BE2C (cell line): ENCODE data around the gene HAX1. TPM values are rescaled to one million over a fixed set of nuclear protein-coding genes. Genes with fewer than 3 reads are reported as not detected.
A peak's percentile ranks its signal among the peaks of the same experiment; 100 is the strongest.
"Not testable (repeated sequence)": the region's sequence is repeated elsewhere in the genome, so short reads cannot be mapped to it uniquely, and the experiment has no call there.

Source experiments
- DNase-seq: peaks from one replicate; pipeline ENCODE4 v3.0.0-alpha.2; 2020
- H3K27me3 ChIP-seq: fragments of 250-450 bp; sonication (Bioruptor Pico); 2 replicates; pipeline ENCODE4 v1.5.1; 2020; ENCODE audit warnings: mild to moderate bottlenecking
- H3K36me3 ChIP-seq: fragments of 250-450 bp; sonication (Bioruptor Pico); 2 replicates; pipeline ENCODE4 v1.5.1; 2020; ENCODE audit warnings: mild to moderate bottlenecking
- H3K4me1 ChIP-seq: fragments of 250-450 bp; sonication (Bioruptor Pico); 2 replicates; pipeline ENCODE4 v1.5.1; 2020
- H3K4me3 ChIP-seq: 2 replicates; pipeline ENCODE4 v1.5.1; 2011; ENCODE audit warnings: low read depth, low read length
- H3K9me3 ChIP-seq: fragments of 250-450 bp; sonication (Bioruptor Pico); 2 replicates; pipeline ENCODE4 v1.5.1; 2020
- polyA plus RNA-seq: library from polyadenylated mRNA; unstranded; fragments of >200 nt; gene quantifications from one replicate; pipeline ENCODE4 v1.2.1, GENCODE V29; 2012; ENCODE audit warnings: low read depth, missing spikeins; ENCODE audit not compliant: insufficient read length, insufficient read depth
- TF ChIP-seq, protein P1 (sequence below): IDR thresholded peaks from 2 replicates; pipeline ENCODE4 v1.5.1; 2012; ENCODE audit warnings: mild to moderate bottlenecking, low read depth, low read length

The HAX1 gene
- polyA plus RNA-seq, result 187 TPM

GRCh38 chr1:154272217-154272998, at the start of gene HAX1:
TSS of gene HAX1 (plus strand) at chr1:154272629. CDS start at chr1:154272724, 95 bp downstream.
- DNase-seq, result peak; percentile 92
- Histone ChIP-seq H3K27me3 (no peaks in the 10 kb centered on the region), H3K4me3 (peak within 1 kb of the TSS; percentile 99), H3K4me1 (no peaks in the 10 kb centered on the region), H3K36me3 (peaks cover 26% of the 10 kb centered on the region), H3K9me3 (no peaks in the 10 kb centered on the region)
- TF ChIP-seq, protein P1, sequence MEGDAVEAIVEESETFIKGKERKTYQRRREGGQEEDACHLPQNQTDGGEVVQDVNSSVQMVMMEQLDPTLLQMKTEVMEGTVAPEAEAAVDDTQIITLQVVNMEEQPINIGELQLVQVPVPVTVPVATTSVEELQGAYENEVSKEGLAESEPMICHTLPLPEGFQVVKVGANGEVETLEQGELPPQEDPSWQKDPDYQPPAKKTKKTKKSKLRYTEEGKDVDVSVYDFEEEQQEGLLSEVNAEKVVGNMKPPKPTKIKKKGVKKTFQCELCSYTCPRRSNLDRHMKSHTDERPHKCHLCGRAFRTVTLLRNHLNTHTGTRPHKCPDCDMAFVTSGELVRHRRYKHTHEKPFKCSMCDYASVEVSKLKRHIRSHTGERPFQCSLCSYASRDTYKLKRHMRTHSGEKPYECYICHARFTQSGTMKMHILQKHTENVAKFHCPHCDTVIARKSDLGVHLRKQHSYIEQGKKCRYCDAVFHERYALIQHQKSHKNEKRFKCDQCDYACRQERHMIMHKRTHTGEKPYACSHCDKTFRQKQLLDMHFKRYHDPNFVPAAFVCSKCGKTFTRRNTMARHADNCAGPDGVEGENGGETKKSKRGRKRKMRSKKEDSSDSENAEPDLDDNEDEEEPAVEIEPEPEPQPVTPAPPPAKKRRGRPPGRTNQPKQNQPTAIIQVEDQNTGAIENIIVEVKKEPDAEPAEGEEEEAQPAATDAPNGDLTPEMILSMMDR, result peak; percentile 83

DNA sequence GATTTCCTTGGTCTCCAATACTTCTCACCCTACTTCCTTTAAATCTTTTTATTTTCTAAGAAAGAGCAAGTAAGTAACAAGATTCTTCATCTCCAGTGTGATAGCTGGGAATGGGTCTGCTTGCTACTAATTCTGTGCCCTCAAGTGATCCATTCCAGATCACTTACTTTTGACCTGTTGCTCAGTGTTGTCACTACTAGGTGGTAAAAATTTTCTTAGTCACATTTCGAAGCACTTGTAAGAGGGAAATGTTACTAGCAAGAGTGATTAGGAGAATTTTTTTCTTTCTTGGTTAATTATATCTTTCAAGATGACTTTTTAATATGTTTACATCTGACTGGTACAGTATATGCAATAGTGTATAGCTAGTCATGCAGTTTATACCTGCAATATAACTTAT, 49.5 kb upstream of the HAX1 start:
- Histone ChIP-seq H3K27me3 (no peaks in the 10 kb centered on the region), H3K4me3 (no peak overlapping the region), H3K9me3 (no peaks in the 10 kb centered on the region), H3K4me1 (no peaks in the 10 kb centered on the region), H3K36me3 (peaks cover 66% of the 10 kb centered on the region)
- no peak for DNase-seq
- TF ChIP-seq, protein P1, result no peak

- peaks cover 66% of the 10 kb centered on the region for H3K36me3 ChIP-seq
- no peaks in the 10 kb centered on the region for H3K9me3 ChIP-seq
- DNase-seq, result no peak
- no peaks in the 10 kb centered on the region for H3K4me1 ChIP-seq
- no peak overlapping the region for H3K4me3 ChIP-seq
- TF ChIP-seq, protein P1, result no peak
- H3K27me3 ChIP-seq, result no peaks in the 10 kb centered on the region
Measured at GRCh38 chr1:154223621-154224020, 48.8 kb upstream of the HAX1 start.

DNA sequence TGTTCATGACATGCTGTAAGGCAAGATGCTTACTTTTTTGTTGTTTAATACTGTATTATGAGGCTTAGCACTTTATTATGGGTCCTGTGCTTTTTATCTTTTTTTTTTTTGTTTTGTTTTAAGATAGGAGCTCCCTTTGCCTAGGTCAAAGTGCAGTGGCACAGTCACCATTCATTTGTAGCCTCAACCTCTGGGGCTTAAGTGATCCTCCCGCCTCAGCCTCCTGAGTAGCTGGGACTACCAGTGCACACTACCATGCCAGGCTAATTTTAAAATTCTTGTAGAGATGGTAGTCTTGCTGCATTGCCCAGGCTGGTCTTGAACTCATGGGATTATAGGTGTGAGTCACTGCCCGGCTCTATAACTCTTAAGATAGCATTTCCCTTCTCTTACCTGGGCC, 47.1 kb upstream of the HAX1 start:
- Histone ChIP-seq H3K4me3 (no peak overlapping the region), H3K9me3 (no peaks in the 10 kb centered on the region), H3K4me1 (no peaks in the 10 kb centered on the region), H3K27me3 (no peaks in the 10 kb centered on the region), H3K36me3 (peaks cover 69% of the 10 kb centered on the region)
- TF ChIP-seq, protein P1, result no peak
- DNase-seq, result no peak

GRCh38 chr1:154231112-154231511, 41.3 kb upstream of the HAX1 start:
- not testable (repeated sequence) for H3K9me3 ChIP-seq, H3K27me3 ChIP-seq, H3K4me1 ChIP-seq, DNase-seq, H3K4me3 ChIP-seq
- peaks cover 96% of the 10 kb centered on the region for H3K36me3 ChIP-seq

GRCh38 chr1:154233127-154233526, 39.3 kb upstream of the HAX1 start:
- H3K9me3 ChIP-seq, H3K4me3 ChIP-seq, H3K4me1 ChIP-seq, H3K27me3 ChIP-seq, DNase-seq: not testable (repeated sequence)
- H3K36me3 ChIP-seq, result peaks cover 96% of the 10 kb centered on the region

DNA sequence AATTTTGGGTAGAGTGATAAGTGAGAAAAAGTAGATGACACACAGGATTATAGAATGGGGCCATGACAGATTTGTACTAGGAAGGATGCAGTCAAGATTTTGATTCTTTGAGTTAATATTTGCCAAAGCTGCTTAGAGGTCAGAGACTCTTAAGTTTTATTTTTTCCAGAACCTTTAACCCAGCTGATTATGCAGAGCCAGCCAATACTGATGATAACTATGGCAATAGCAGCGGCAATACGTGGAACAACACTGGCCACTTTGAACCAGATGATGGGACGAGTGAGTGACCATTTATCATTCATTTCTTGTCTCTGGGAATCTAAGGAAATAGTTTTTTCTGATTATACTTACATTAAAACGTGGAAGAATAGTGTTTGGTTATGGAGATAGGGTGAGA, 35.6 kb upstream of the HAX1 start:
- Histone ChIP-seq H3K27me3 (no peaks in the 10 kb centered on the region), H3K4me1 (no peaks in the 10 kb centered on the region), H3K4me3 (no peak overlapping the region), H3K36me3 (peaks cover 92% of the 10 kb centered on the region), H3K9me3 (no peaks in the 10 kb centered on the region)
- TF ChIP-seq, protein P1, result no peak
- no peak for DNase-seq
